ENCODE results near the gene CLDN18.

- TF ChIP-seq, protein P1, sequence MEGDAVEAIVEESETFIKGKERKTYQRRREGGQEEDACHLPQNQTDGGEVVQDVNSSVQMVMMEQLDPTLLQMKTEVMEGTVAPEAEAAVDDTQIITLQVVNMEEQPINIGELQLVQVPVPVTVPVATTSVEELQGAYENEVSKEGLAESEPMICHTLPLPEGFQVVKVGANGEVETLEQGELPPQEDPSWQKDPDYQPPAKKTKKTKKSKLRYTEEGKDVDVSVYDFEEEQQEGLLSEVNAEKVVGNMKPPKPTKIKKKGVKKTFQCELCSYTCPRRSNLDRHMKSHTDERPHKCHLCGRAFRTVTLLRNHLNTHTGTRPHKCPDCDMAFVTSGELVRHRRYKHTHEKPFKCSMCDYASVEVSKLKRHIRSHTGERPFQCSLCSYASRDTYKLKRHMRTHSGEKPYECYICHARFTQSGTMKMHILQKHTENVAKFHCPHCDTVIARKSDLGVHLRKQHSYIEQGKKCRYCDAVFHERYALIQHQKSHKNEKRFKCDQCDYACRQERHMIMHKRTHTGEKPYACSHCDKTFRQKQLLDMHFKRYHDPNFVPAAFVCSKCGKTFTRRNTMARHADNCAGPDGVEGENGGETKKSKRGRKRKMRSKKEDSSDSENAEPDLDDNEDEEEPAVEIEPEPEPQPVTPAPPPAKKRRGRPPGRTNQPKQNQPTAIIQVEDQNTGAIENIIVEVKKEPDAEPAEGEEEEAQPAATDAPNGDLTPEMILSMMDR (IDR thresholded peaks at IDR 0.05), result no peak
- no peak for TF ChIP-seq POLR2A (IDR thresholded peaks at IDR 0.05)
- TF ChIP-seq POLR2AphosphoS5 (IDR thresholded peaks at IDR 0.05), result no peak
These were observed 2.6 kb downstream of the CLDN18 start for GRCh38 chr3:138012526-138012925.

Measured in prostate gland (tissue), 2 donors.